Stimulated activated CD8-positive, alpha-beta memory T cell treated with anti-CD3 and anti-CD28 coated beads, Interleukin-15, amount 100 ng/mL, for 4 hours (primary cell): Measurements from ENCODE around the gene WDR1.

Experiments used
- DNase-seq, 2 donors: peaks; one replicate each; pipeline ENCODE4 v3.0.0-alpha.2; 2020; ENCODE audit warnings: low read depth in 2 of 2

WDR1 gene

GRCh38 chr4:10116569-10117358 is at the start of gene WDR1:
Gene WDR1 (minus strand): TSS chr4:10116799. CDS start chr4:10116666, 133 bp downstream.
- peak; percentile 84 to 93 for DNase-seq

GRCh38 chr4:10164877-10165283 is 48.3 kb upstream of the WDR1 start:
- DNase-seq: no peak

GRCh38 chr4:10163296-10163695 is 46.7 kb upstream of the WDR1 start:
- DNase-seq: no peak

GRCh38 chr4:10162341-10163000 is 45.9 kb upstream of the WDR1 start:
- no peak for DNase-seq

GRCh38 chr4:10161840-10162239 is 45.2 kb upstream of the WDR1 start:
- DNase-seq: no peak

- no peak for DNase-seq
These were observed 44.5 kb upstream of the WDR1 start for GRCh38 chr4:10161146-10161545.

- DNase-seq: no peak
These were observed 43.8 kb upstream of the WDR1 start for GRCh38 chr4:10160281-10160856.

GRCh38 chr4:10159671-10160070 is 43.1 kb upstream of the WDR1 start:
- DNase-seq: no peak

- no peak for DNase-seq
These were observed 41.8 kb upstream of the WDR1 start for GRCh38 chr4:10158333-10158942.

GRCh38 chr4:10157478-10158332 is 41.1 kb upstream of the WDR1 start:
- no peak for DNase-seq

- no peak for DNase-seq
These were observed 37.6 kb upstream of the WDR1 start for GRCh38 chr4:10154241-10154640.

- DNase-seq: no peak
These were observed 36.6 kb upstream of the WDR1 start for GRCh38 chr4:10153161-10153560.

GRCh38 chr4:10151182-10151581 is 34.6 kb upstream of the WDR1 start:
- no peak for DNase-seq

- DNase-seq: no peak
These were observed 28.4 kb upstream of the WDR1 start for GRCh38 chr4:10144966-10145365.

GRCh38 chr4:10144479-10144878 is 27.9 kb upstream of the WDR1 start:
- DNase-seq: no peak

GRCh38 chr4:10143171-10143570 is 26.6 kb upstream of the WDR1 start:
- DNase-seq: no peak

GRCh38 chr4:10140866-10141759 is 24.5 kb upstream of the WDR1 start:
- no peak for DNase-seq

- DNase-seq: no peak
These were observed 22.9 kb upstream of the WDR1 start for GRCh38 chr4:10139518-10139917.

- no peak for DNase-seq
These were observed 18.7 kb upstream of the WDR1 start for GRCh38 chr4:10135260-10135659.

- no peak for DNase-seq
These were observed 17.5 kb upstream of the WDR1 start for GRCh38 chr4:10134141-10134540.

GRCh38 chr4:10131202-10131601 is 14.6 kb upstream of the WDR1 start:
- no peak for DNase-seq
